IgD-negative memory B cell (primary cell): ENCODE data around the gene DDX28. TPM values are rescaled to one million over a fixed set of nuclear protein-coding genes. Genes with fewer than 3 reads are reported as not detected.

Experiments used
- H3K27ac Mint-ChIP-seq, 3 donors: one replicate each; pipeline ENCODE4 v1.8.0; 2020 to 2022; ENCODE audit warnings: mild to moderate bottlenecking in 3 of 3, mixed read lengths in 3 of 3, moderate library complexity in 1 of 3
- H3K27me3 Mint-ChIP-seq: one replicate; pipeline ENCODE4 v1.8.0; 2021; ENCODE audit warnings: mixed read lengths
- H3K36me3 Mint-ChIP-seq: one replicate; pipeline ENCODE4 v1.8.0; 2020; ENCODE audit warnings: mild to moderate bottlenecking, mixed read lengths
- H3K4me1 Mint-ChIP-seq, 3 donors: one replicate each; pipeline ENCODE4 v1.8.0; 2020 to 2022; ENCODE audit warnings: mixed read lengths in 3 of 3, mild to moderate bottlenecking in 1 of 3
- H3K4me3 Mint-ChIP-seq, 4 donors: one replicate each; pipeline ENCODE4 v1.8.0; 2020 to 2022; ENCODE audit warnings: mild to moderate bottlenecking in 4 of 4, mixed read lengths in 4 of 4, moderate library complexity in 3 of 4
- H3K9me3 Mint-ChIP-seq, 3 donors: one replicate each; pipeline ENCODE4 v1.8.0; 2020 to 2021; ENCODE audit warnings: mixed read lengths in 3 of 3, mild to moderate bottlenecking in 1 of 3
- polyA plus RNA-seq: library from polyadenylated mRNA; unstranded; fragments of 300-500 nt; fragmentation: Illumina TruSeq; gene quantifications from one replicate; pipeline ENCODE4 v1.2.3, GENCODE V29; 2021

The DDX28 gene
- polyA plus RNA-seq, 1 donor from 2014 or later = 35.8 TPM

GRCh38 chr16:67993207-67994039, 29.6 kb downstream of the DDX28 start:
- H3K27me3 Mint-ChIP-seq = no peaks in the 10 kb centered on the region
- H3K9me3 Mint-ChIP-seq = no peaks in the 10 kb centered on the region
- H3K4me3 Mint-ChIP-seq = peak overlapping the region; percentile 71 to 91 (median 86)
- no peaks in the 10 kb centered on the region for H3K36me3 Mint-ChIP-seq
- peak overlapping the region; percentile 96 to 98 (median 97) for H3K27ac Mint-ChIP-seq
- peaks cover 25 to 30% (median 27%) of the 10 kb centered on the region in 3 donors for H3K4me1 Mint-ChIP-seq

GRCh38 chr16:67992661-67993206, 30.3 kb downstream of the DDX28 start:
- Mint-ChIP-seq H3K4me3 (peak overlapping the region; percentile 70 to 85 (median 72)), H3K4me1 (peaks cover 25 to 32% (median 28%) of the 10 kb centered on the region in 3 donors), H3K27me3 (no peaks in the 10 kb centered on the region), H3K27ac (peak overlapping the region; percentile 96 to 98 (median 97)), H3K36me3 (no peaks in the 10 kb centered on the region), H3K9me3 (no peaks in the 10 kb centered on the region)

DNA sequence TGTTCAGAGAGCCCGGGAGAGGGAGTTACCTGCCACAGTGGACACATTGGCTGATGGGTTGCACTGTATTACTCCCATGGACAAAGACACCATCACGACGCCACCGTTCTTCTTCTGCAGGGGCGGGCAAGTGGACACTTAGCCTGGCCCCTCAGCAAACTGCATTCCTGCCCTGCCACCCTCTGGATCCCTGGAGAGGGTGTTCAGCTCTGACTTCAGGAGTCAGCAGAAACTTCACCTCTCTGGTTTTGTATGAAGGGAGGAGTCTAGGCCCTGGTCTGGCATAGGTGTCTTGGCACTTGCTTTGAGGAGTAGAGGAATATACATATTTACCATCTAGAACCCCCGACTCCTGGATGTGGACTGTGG, 33.0 kb downstream of the DDX28 start:
- H3K4me1 Mint-ChIP-seq = peaks cover 18 to 32% (median 22%) of the 10 kb centered on the region in 3 donors
- H3K36me3 Mint-ChIP-seq = no peaks in the 10 kb centered on the region
- H3K4me3 Mint-ChIP-seq = peak overlapping the region in 1 of 4 donors; percentile 25
- H3K9me3 Mint-ChIP-seq = no peaks in the 10 kb centered on the region
- H3K27ac Mint-ChIP-seq = peak overlapping the region; percentile 3 to 44 (median 37)
- H3K27me3 Mint-ChIP-seq = no peaks in the 10 kb centered on the region

DNA sequence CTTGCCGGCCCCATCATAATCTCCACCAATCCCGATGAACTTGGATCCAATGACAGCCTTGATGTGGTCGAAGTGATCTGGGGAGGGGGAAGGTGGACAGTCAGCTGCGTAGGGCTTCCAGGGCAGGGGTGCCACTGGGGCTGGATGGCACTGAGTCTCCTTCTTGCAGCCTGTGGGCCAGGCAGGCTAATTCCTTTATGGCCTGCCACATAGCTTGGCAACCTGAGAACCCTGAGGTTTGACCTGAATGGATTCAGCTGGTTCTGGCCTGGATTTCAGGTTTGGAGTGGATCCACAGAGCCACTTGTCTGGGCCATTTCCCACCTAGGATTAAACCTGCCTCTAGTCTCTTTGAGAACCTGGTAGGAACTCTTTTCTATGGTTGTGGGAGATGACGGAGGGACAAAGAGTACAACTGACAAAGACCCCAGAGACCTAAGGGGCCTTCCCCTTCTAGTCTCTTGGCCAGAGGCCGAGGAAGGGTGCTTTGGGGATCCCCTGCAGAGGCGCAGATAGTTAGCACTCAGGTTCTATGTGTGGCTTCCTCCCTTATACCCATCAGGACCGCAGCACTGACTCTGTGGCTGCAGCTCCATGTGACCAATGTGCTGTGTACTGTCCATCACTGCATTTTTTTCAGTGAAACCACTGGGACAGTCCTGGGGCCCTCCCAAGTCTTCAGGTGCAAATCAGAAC, 33.6 kb downstream of the DDX28 start:
- Mint-ChIP-seq H3K27me3 (no peaks in the 10 kb centered on the region), H3K4me1 (peaks cover 20 to 36% (median 24%) of the 10 kb centered on the region in 3 donors), H3K27ac (peak overlapping the region; percentile 37 to 87 (median 44)), H3K36me3 (no peaks in the 10 kb centered on the region), H3K4me3 (peak overlapping the region in 1 of 4 donors; percentile 25), H3K9me3 (no peaks in the 10 kb centered on the region)

- Mint-ChIP-seq H3K4me1 (peaks cover 19 to 32% (median 23%) of the 10 kb centered on the region in 3 donors), H3K27me3 (no peaks in the 10 kb centered on the region), H3K9me3 (no peaks in the 10 kb centered on the region), H3K27ac (peak overlapping the region in 2 of 3 donors; percentile 26 to 76), H3K4me3 (peak overlapping the region in 3 of 4 donors; percentile 6 to 81 (median 15)), H3K36me3 (no peaks in the 10 kb centered on the region)
Observed at GRCh38 chr16:67988675-67989074, 34.4 kb downstream of the DDX28 start.

- Mint-ChIP-seq H3K9me3 (no peaks in the 10 kb centered on the region), H3K27me3 (no peaks in the 10 kb centered on the region), H3K4me1 (peaks cover 23 to 34% (median 26%) of the 10 kb centered on the region in 3 donors), H3K4me3 (no peak overlapping the region), H3K27ac (peak overlapping the region; percentile 34 to 74 (median 60)), H3K36me3 (no peaks in the 10 kb centered on the region)
Observed at GRCh38 chr16:67987460-67988160, 35.4 kb downstream of the DDX28 start.

GRCh38 chr16:67986949-67987348, 36.1 kb downstream of the DDX28 start:
- Mint-ChIP-seq H3K4me3 (no peak overlapping the region), H3K9me3 (no peaks in the 10 kb centered on the region), H3K27me3 (no peaks in the 10 kb centered on the region), H3K36me3 (no peaks in the 10 kb centered on the region), H3K4me1 (peaks cover 21 to 34% (median 23%) of the 10 kb centered on the region in 3 donors), H3K27ac (peak overlapping the region in 1 of 3 donors; percentile 34)

DNA sequence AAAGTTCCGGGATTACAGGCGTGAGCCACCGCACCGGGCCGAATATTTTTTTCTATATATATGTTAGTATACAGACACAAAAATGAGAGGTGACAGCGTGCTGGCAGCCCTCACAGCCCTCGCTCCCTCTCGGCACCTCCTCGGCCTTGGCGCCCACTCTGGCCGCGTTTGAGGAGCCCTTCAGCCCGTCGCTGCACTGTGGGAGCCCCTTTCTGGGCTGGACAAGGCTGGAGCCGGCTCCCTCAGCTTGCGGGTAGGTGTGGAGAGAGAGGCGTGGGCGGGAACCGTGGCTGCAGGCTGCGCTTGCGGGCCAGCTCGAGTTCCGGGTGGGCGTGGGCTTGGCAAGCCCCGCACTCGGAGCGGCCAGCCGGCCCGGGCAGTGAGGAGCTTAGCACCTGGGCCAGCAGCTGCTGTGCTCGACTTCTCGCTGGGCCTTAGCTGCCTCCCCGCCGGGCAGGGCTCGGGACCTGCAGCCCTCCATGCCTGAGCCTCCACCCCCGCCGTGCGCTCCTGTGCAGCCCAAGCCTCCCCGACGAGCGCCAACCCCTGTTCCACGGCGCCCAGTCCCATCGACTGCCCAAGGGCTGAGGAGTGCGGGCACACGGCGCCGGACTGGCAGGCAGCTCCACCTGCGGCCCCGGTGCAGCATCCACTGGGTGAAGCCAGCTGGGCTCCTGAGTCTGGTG, 40.9 kb downstream of the DDX28 start:
- Mint-ChIP-seq H3K9me3 (no peaks in the 10 kb centered on the region), H3K4me1 (peaks cover 11 to 20% (median 13%) of the 10 kb centered on the region in 3 donors), H3K27ac (peak overlapping the region in 1 of 3 donors; percentile 32), H3K27me3 (no peaks in the 10 kb centered on the region), H3K4me3 (no peak overlapping the region), H3K36me3 (no peaks in the 10 kb centered on the region)

DNA sequence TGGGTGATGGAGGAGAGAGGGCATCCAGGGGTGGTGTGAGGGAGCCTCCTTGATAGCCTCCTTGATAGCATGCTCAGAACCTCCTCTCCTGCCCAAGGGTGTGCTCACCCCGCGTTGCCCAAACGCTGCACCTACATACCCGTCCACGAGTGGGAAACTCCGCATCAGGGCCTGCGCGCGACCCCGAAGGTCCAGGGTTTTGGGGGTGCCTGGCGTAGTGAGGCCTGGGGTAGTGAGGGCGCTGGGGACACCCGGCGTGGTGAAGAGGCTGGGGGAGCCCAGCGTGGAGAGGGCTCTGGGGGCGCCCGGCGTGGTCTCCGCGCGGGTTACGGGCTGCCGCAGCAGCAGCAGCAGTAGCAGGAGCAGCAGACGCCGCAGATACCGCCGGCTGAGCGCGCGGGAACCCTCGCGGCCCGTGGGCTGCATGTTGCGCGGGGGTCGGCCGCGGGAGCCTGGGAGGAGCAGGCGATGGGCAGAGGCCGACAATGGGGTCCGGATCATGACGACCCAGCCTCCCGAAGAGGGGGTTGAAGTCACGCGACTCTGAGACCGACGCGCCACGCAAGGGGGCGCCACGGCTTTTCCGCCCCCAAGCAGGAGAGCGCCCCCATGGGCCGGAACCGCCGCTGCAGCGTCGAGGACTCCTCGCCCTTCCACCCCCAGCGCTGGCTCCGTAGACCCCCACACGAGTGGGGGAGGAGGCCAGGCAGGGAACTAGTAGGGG, 42.9 kb downstream of the DDX28 start, which contains the start of gene DPEP3:
Gene DPEP3, minus strand, starts transcription at position 545 of the 724 bp plus-strand sequence. Its CDS starts 119 bp downstream, at position 426.
- peak within 1 kb of the TSS in 1 of 4 donors; percentile 76 for H3K4me3 Mint-ChIP-seq
- H3K27me3 Mint-ChIP-seq = no peaks in the 10 kb centered on the region
- H3K27ac Mint-ChIP-seq = no peak within 1 kb of the TSS
- H3K4me1 Mint-ChIP-seq = peaks cover 15 to 24% (median 19%) of the 10 kb centered on the region in 3 donors
- H3K9me3 Mint-ChIP-seq = no peaks in the 10 kb centered on the region
- no peaks in the 10 kb centered on the region for H3K36me3 Mint-ChIP-seq

- Mint-ChIP-seq H3K27me3 (no peaks in the 10 kb centered on the region), H3K27ac (no peak overlapping the region), H3K4me3 (no peak overlapping the region), H3K36me3 (no peaks in the 10 kb centered on the region), H3K9me3 (no peaks in the 10 kb centered on the region), H3K4me1 (peaks cover 7 to 12% (median 7%) of the 10 kb centered on the region in 3 donors)
Observed at GRCh38 chr16:67977469-67978227, 45.4 kb downstream of the DDX28 start.

DNA sequence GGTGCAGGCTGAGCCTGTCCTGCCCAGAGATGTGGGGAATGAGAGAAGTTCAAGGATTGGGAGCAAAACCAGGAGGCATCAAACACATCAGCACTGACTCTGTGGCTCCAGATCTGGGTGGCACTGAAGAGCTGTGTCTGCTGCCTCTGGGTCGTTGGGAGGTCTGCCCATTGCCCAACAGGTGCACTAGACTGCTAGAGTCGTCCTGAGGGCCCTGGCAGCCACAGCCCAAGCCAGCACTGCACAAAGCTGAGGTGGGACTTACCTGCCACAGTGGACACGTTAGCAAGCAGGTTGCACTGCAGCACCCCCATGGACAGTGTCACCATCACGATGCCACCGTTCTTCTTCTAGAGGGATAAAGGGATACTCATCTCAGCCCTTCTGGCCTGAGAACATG, 46.0 kb downstream of the DDX28 start:
- H3K36me3 Mint-ChIP-seq = no peaks in the 10 kb centered on the region
- no peak overlapping the region for H3K27ac Mint-ChIP-seq
- H3K4me1 Mint-ChIP-seq = peaks cover 7 to 12% (median 7%) of the 10 kb centered on the region in 3 donors
- no peak overlapping the region for H3K4me3 Mint-ChIP-seq
- no peaks in the 10 kb centered on the region for H3K9me3 Mint-ChIP-seq
- H3K27me3 Mint-ChIP-seq = no peaks in the 10 kb centered on the region

DNA sequence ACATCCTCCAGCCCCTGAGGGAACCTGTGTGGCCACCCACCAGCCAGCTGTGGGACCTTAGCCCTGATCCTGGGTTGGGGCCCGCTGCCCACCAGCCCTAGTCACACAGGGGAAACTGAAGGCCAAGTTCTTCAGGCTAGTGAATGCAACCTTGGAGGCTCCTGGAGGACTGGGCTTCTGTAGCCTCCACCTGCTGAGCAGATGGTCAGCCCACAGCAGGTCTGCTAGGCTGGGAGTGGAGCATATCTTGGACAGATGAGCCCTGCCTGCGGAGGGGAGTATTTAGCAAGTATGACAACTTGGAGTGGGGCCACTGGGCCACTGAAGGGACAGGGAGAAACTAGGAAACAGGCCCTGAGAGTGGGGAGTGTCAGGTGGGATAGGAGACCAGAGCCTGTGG, 46.8 kb downstream of the DDX28 start:
- Mint-ChIP-seq H3K9me3 (no peaks in the 10 kb centered on the region), H3K27ac (peak overlapping the region in 1 of 3 donors; percentile 39), H3K27me3 (no peaks in the 10 kb centered on the region), H3K4me1 (peaks cover 7 to 12% (median 7%) of the 10 kb centered on the region in 3 donors), H3K4me3 (peak overlapping the region in 1 of 4 donors; percentile 14), H3K36me3 (no peaks in the 10 kb centered on the region)
